ENCODE data around the gene KAZN. TPM values are rescaled to one million over a fixed set of nuclear protein-coding genes. Genes with fewer than 3 reads are reported as not detected.

The KAZN gene
- total RNA-seq, 1 donor from 2014 or later, result 9.4 TPM

DNA sequence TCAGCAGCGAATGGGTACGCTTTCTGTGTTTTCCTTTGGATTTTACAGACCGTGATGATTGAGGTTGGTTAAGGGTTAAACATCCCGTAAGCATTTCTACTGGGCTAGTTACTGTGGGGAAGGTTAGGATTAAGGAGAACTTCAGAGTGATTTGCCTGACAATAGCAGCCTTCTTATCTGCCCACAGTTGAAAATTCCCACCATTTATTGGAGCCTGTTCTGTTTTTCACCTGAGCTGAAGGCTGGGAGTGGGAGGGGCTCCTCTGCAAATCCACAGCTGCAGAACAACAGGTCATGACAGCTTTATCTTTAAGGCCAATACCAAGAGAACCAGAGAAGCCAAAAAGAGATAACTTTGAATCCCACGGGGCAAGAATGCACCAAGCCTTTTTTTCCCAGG, 168.6 kb downstream of the KAZN start:
- no peak overlapping the region for H2AFZ ChIP-seq (ENCODE audit: low read depth, low read length)
- Mint-ChIP-seq H3K27me3 (ENCODE audit: low read depth, unreplicated experiment) (peaks cover 34% of the 10 kb centered on the region), H3K4me3 (ENCODE audit: unreplicated experiment) (no peak overlapping the region), H3K9me3 (ENCODE audit: unreplicated experiment) (peaks cover 5% of the 10 kb centered on the region), H3K27ac (ENCODE audit: unreplicated experiment) (no peak overlapping the region), H3K36me3 (ENCODE audit: low read depth, unreplicated experiment) (no peaks in the 10 kb centered on the region), H3K4me1 (ENCODE audit: low read depth, unreplicated experiment) (no peaks in the 10 kb centered on the region)
- H3K36me3 ChIP-seq (ENCODE audit: insufficient read depth, low read length), result no peaks in the 10 kb centered on the region
- TF ChIP-seq, protein P1, sequence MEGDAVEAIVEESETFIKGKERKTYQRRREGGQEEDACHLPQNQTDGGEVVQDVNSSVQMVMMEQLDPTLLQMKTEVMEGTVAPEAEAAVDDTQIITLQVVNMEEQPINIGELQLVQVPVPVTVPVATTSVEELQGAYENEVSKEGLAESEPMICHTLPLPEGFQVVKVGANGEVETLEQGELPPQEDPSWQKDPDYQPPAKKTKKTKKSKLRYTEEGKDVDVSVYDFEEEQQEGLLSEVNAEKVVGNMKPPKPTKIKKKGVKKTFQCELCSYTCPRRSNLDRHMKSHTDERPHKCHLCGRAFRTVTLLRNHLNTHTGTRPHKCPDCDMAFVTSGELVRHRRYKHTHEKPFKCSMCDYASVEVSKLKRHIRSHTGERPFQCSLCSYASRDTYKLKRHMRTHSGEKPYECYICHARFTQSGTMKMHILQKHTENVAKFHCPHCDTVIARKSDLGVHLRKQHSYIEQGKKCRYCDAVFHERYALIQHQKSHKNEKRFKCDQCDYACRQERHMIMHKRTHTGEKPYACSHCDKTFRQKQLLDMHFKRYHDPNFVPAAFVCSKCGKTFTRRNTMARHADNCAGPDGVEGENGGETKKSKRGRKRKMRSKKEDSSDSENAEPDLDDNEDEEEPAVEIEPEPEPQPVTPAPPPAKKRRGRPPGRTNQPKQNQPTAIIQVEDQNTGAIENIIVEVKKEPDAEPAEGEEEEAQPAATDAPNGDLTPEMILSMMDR (IDR thresholded peaks at IDR 0.05; ENCODE audit: insufficient read depth, low read depth, low read length), result no peak
- TF ChIP-seq EZH2 (IDR thresholded peaks at IDR 0.05; ENCODE audit: insufficient read depth, low read length), result no peak
- H3K9me3 ChIP-seq (ENCODE audit: insufficient read depth, low read depth, low read length), result no peaks in the 10 kb centered on the region
- H4K20me1 ChIP-seq (ENCODE audit: insufficient read depth, low read length), result no peaks in the 10 kb centered on the region
- FAIRE-seq (no peak), DNase-seq (ENCODE audit: low read depth) (no peak)
- H3K4me3 ChIP-seq (ENCODE audit: insufficient read depth, low read depth, low read length), result no peak overlapping the region
- H3K79me2 ChIP-seq (ENCODE audit: insufficient read depth, low read length), result no peaks in the 10 kb centered on the region
- H3K4me1 ChIP-seq (ENCODE audit: insufficient read depth, low read length), result no peaks in the 10 kb centered on the region
- H3K4me2 ChIP-seq (ENCODE audit: low read length), result no peak overlapping the region
- peaks cover 2% of the 10 kb centered on the region for H3K27me3 ChIP-seq (ENCODE audit: insufficient read depth, low read length)
- H3K9ac ChIP-seq (ENCODE audit: low read length), result no peak overlapping the region
- H3K27ac ChIP-seq (ENCODE audit: low read depth, low read length), result no peak overlapping the region

DNA sequence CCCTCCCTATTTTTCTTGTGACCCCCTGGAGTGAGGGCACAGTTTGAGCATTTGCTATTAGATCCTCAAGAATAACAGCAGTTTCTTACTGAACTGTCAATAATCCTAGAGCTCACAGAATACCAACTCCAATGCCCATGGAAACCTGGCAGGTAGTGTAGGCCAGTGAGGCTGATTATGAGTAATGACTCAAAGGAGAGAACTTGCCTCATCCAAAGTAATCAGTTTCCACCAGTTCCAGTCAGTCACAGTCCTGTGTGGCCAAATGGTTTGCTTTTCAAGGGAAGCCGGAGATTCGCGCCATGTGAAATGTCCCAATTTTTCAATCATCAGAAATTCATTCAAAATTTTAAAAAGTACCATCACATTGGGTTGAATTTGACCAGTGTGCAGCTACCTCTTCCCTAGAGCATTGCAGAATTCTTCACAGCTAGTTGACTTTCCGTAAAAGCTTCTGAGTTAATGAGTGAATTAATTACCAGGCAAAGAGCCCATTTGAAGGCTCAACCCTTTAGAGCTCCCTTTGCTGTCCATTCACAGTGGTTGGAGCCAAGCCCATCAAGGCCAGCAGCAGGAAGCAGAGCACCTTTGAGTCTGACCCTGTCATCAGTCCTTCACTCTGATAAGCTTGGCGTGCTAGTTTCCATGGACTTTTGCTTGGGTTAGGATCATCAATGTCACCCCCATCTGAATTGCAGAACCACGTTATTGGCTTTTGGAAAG, 170.3 kb downstream of the KAZN start:
- Mint-ChIP-seq H3K9me3 (ENCODE audit: unreplicated experiment) (peaks cover 5% of the 10 kb centered on the region), H3K4me1 (ENCODE audit: low read depth, unreplicated experiment) (no peaks in the 10 kb centered on the region), H3K36me3 (ENCODE audit: low read depth, unreplicated experiment) (no peaks in the 10 kb centered on the region), H3K27me3 (ENCODE audit: low read depth, unreplicated experiment) (peaks cover 35% of the 10 kb centered on the region), H3K27ac (ENCODE audit: unreplicated experiment) (no peak overlapping the region), H3K4me3 (ENCODE audit: unreplicated experiment) (no peak overlapping the region)
- no peak for FAIRE-seq
- Histone ChIP-seq H3K4me1 (ENCODE audit: insufficient read depth, low read length) (no peaks in the 10 kb centered on the region), H4K20me1 (ENCODE audit: insufficient read depth, low read length) (no peaks in the 10 kb centered on the region), H3K9ac (ENCODE audit: low read length) (no peak overlapping the region), H3K4me3 (ENCODE audit: insufficient read depth, low read depth, low read length) (no peak overlapping the region), H3K4me2 (ENCODE audit: low read length) (no peak overlapping the region), H3K9me3 (ENCODE audit: insufficient read depth, low read depth, low read length) (no peaks in the 10 kb centered on the region), H3K36me3 (ENCODE audit: insufficient read depth, low read length) (no peaks in the 10 kb centered on the region), H3K27ac (ENCODE audit: low read depth, low read length) (no peak overlapping the region), H2AFZ (ENCODE audit: low read depth, low read length) (no peak overlapping the region), H3K27me3 (ENCODE audit: insufficient read depth, low read length) (peaks cover 2% of the 10 kb centered on the region), H3K79me2 (ENCODE audit: insufficient read depth, low read length) (no peaks in the 10 kb centered on the region)
- no peak for TF ChIP-seq EZH2 (IDR thresholded peaks at IDR 0.05; ENCODE audit: insufficient read depth, low read length)
- TF ChIP-seq, protein P1 (IDR thresholded peaks at IDR 0.05; ENCODE audit: insufficient read depth, low read depth, low read length), result no peak
- no peak for DNase-seq (ENCODE audit: low read depth)
